HG03066 (cell line): ENCODE data around the gene TMC8.
"Not testable (repeated sequence)": the region's sequence is repeated elsewhere in the genome, so short reads cannot be mapped to it uniquely, and the experiment has no call there.

Experiments
- ATAC-seq: cut with Tn5 transposase; IDR thresholded peaks from one replicate; pipeline ENCODE4 v1.9.1; 2021; ENCODE audit warnings: low read depth; ENCODE audit not compliant: unreplicated experiment

TMC8 gene

GRCh38 chr17:78108726-78109488 lies 21.7 kb upstream of the TMC8 start:
- no peak for ATAC-seq

GRCh38 chr17:78109489-78109761 lies 21.1 kb upstream of the TMC8 start:
- no peak for ATAC-seq

GRCh38 chr17:78110363-78111015 lies 20.1 kb upstream of the TMC8 start:
- ATAC-seq: no peak

DNA sequence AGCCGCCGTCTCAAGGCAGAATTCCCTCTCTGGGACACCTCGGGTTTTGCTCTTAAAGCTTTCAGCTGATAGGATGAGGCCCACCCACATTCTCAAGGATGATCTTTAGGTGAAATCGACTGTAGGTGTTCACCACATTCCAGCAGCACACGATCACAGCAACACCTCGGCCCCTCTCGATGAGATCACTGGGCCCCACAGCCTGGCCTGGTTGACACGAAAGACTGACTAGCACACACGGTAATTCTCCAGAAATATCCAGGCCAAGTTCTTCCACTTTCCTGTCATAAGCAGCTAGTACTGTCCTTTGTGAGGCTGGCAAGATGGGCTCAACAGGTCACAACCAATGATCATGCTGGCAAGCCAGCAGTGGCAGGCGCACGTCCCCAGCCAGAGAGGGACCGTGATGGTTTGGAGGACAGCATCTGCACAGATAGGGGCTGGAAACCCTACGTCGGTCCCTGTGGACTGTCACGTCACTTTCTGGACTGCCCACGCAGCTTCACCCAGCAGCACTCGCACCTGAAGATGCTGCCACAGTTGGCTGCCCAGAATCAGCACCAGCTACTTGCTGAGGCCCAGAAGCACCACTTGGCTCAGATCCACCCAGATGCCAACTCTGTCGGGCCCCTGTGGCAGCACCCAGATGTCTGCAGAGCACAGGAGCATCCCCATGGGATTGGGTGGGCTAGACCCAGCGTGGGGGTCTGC lies 19.4 kb upstream of the TMC8 start:
- no peak for ATAC-seq

GRCh38 chr17:78111727-78112517 lies 18.6 kb upstream of the TMC8 start:
- no peak for ATAC-seq

- ATAC-seq: no peak
Measured at GRCh38 chr17:78112518-78113471, 17.8 kb upstream of the TMC8 start.

GRCh38 chr17:78113804-78114785 lies 16.5 kb upstream of the TMC8 start:
- no peak for ATAC-seq

DNA sequence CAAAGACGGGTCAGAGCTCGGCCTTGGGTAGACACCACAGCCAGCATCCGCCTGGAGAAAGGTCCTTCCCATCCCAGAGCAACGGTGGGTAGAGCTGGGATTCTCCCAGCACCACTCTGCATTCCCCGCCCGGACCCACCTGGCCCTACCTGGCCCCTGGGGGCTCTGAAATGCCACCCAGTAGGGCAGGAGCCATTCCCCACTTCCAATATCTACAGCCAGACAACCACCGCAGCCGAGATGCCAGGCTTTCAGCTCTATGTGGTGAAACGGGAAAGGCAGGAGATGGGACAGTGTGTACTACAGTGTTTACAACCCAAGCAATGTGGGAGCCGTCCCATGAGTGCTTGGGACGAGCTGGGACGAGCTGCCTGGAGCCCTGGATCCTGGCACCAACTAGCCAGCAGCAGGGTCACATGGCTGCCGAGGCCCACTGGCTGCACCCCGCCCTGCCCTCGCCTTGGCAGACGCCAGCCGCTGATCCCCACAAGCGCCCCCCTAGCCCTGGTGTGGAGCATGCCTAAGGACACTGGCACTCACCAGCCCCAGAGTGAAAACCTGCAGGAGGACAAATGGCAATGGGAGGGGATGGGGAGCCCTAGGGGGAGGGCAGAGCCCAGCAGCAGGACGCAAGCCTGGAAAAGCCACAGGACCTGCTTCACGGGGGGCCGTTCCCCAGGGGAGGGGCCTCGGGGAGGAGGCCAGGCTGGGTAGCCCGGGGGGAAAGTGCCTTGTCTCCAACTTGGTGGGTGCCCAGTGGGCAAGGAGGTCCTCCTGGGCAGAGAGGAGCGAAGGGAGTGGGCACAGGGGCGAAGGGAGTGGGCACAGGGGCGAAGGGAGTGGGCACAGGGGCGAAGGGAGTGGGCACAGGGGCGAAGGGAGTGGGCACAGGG lies 15.5 kb upstream of the TMC8 start:
- ATAC-seq: no peak

- ATAC-seq: not testable (repeated sequence)
Measured at GRCh38 chr17:78115803-78116202, 14.8 kb upstream of the TMC8 start.

- ATAC-seq: no peak
Measured at GRCh38 chr17:78116411-78116810, 14.2 kb upstream of the TMC8 start.

GRCh38 chr17:78117027-78117981 lies 13.3 kb upstream of the TMC8 start:
- no peak for ATAC-seq

- no peak for ATAC-seq
Measured at GRCh38 chr17:78118801-78119241, 11.8 kb upstream of the TMC8 start.

DNA sequence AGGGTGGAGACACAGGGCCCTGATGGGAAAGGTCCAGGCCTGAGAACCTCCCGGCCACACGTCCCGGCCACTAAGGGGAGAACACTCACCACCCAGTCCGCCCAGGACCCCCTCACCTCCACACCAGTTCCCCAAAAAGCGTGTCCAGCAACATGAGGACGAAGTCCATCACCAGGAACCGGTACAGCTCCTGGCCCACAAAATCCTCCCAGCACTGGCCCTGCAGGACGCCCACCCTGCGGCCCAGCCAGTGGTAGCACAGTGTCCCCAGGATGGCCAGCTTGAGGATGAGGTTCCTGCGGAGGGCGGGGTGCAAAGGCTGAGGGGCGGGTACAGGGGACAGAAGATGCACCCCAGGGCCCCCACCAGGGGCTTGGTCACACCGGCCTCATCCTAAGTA lies 10.0 kb upstream of the TMC8 start:
- ATAC-seq: no peak

GRCh38 chr17:78120971-78121800 lies 9.4 kb upstream of the TMC8 start:
- ATAC-seq: no peak

DNA sequence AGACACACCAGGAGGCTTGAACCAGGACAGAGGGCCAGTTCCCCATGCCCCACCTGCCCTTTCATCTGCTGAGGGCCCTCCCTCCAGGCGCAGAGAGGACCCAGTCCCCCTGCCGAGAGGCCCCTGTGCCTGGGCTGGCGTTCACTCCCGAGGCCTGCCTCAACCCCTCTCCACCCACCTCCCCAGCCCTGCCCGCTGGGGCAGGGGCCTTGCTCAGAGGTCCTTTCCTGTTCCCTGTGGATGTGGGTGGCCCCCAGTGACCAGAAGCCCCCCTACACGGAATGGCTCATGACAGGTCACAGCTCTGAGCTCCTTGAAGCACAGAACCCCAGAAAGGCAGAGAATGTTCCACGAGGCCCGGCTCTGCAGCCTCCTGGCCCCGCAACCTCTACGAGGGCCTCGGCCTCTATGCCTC lies 8.8 kb upstream of the TMC8 start:
- no peak for ATAC-seq
